ENCODE measurements around the gene INTS14. TPM values are rescaled to one million over a fixed set of nuclear protein-coding genes. Genes with fewer than 3 reads are reported as not detected.

The INTS14 gene
- total RNA-seq, 1 experiment from 2014 or later = 44.7 TPM

- H3K9me3 ChIP-seq (ENCODE audit: control insufficient read depth, low read depth, low read length) = no peaks in the 10 kb centered on the region
- H2AFZ ChIP-seq (ENCODE audit: low read length) = no peak overlapping the region
- H4K20me1 ChIP-seq (ENCODE audit: control insufficient read depth, insufficient read depth, insufficient read length) = no peaks in the 10 kb centered on the region
- Mint-ChIP-seq H3K4me1 (peaks cover 9 to 10% of the 10 kb centered on the region in 2 experiments), H3K4me3 (no peak overlapping the region), H3K27ac (no peak overlapping the region), H3K36me3 (ENCODE audit: insufficient read depth in 1 of 3, low read depth in 3 of 3) (peaks cover 0 to 5% (median 0%) of the 10 kb centered on the region in 3 experiments; a peak in 2 of 7 replicates), H3K27me3 (ENCODE audit: low read depth) (no peaks in the 10 kb centered on the region), H3K9me3 (no peaks in the 10 kb centered on the region)
- H3K18ac ChIP-seq (ENCODE audit: insufficient read length, low read depth, low read length) = no peak overlapping the region
- no peak overlapping the region for H3K4me2 ChIP-seq (ENCODE audit: insufficient read depth, insufficient read length, low read length)
- H3T11ph ChIP-seq (ENCODE audit: low read length) = no peak overlapping the region
- no peaks in the 10 kb centered on the region for H3K4me1 ChIP-seq (ENCODE audit: insufficient read depth, low read length)
- H3K9ac ChIP-seq (ENCODE audit: extremely low read depth, insufficient read length, low read length) = peak overlapping the region; percentile 23
- no peak overlapping the region for H4K8ac ChIP-seq (replicated peaks; ENCODE audit: insufficient read length, low read depth, low read length)
- H3K79me2 ChIP-seq (ENCODE audit: insufficient read depth, low read length) = no peaks in the 10 kb centered on the region
- no peak for DNase-seq
- no peaks in the 10 kb centered on the region for H3K79me1 ChIP-seq (ENCODE audit: insufficient read depth, low read depth, low read length, poor library complexity, severe bottlenecking)
- H4K91ac ChIP-seq (ENCODE audit: insufficient read length, low read depth, low read length) = no peak overlapping the region
- no peak overlapping the region for H3K4ac ChIP-seq (ENCODE audit: low read depth, low read length)
- no peak overlapping the region for H2BK5ac ChIP-seq (ENCODE audit: insufficient read length, low read length)
- TF ChIP-seq, protein P1, sequence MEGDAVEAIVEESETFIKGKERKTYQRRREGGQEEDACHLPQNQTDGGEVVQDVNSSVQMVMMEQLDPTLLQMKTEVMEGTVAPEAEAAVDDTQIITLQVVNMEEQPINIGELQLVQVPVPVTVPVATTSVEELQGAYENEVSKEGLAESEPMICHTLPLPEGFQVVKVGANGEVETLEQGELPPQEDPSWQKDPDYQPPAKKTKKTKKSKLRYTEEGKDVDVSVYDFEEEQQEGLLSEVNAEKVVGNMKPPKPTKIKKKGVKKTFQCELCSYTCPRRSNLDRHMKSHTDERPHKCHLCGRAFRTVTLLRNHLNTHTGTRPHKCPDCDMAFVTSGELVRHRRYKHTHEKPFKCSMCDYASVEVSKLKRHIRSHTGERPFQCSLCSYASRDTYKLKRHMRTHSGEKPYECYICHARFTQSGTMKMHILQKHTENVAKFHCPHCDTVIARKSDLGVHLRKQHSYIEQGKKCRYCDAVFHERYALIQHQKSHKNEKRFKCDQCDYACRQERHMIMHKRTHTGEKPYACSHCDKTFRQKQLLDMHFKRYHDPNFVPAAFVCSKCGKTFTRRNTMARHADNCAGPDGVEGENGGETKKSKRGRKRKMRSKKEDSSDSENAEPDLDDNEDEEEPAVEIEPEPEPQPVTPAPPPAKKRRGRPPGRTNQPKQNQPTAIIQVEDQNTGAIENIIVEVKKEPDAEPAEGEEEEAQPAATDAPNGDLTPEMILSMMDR (conservative IDR thresholded peaks at IDR 0.05) = no peak
- H2BK20ac ChIP-seq (ENCODE audit: low read depth, low read length, poor library complexity, severe bottlenecking) = no peak overlapping the region
- H2BK15ac ChIP-seq (ENCODE audit: low read depth, low read length) = no peak overlapping the region
- H3K23ac ChIP-seq (ENCODE audit: insufficient read length, low read depth, low read length) = no peak overlapping the region
- no peaks in the 10 kb centered on the region for H3K23me2 ChIP-seq (ENCODE audit: insufficient read length, low read depth, low read length, poor library complexity, severe bottlenecking)
- no peak overlapping the region for H3K27ac ChIP-seq (ENCODE audit: insufficient read length, low read depth, low read length)
- no CpG with 5 or more reads among the region's 3 CpGs for WGBS (ENCODE audit: extremely low coverage, insufficient read length, low lambda C conversion rate)
- H3K27me3 ChIP-seq (ENCODE audit: insufficient read depth, low read length) = no peaks in the 10 kb centered on the region
- no peak overlapping the region for H3K14ac ChIP-seq (ENCODE audit: insufficient read depth, low read length)
- no peak overlapping the region for H3K56ac ChIP-seq (ENCODE audit: insufficient read length, low read depth, low read length)
- H4K5ac ChIP-seq (ENCODE audit: insufficient read length, low read depth, low read length) = no peak overlapping the region
- H2BK12ac ChIP-seq (ENCODE audit: insufficient read length, low read depth, low read length) = no peak overlapping the region
- no peak overlapping the region for H2AK5ac ChIP-seq (ENCODE audit: insufficient read length, low read length)
- H2BK120ac ChIP-seq (ENCODE audit: low read depth, low read length, poor library complexity, severe bottlenecking) = no peak overlapping the region
Measured at GRCh38 chr15:65629548-65629947, 18.6 kb upstream of the INTS14 start.
